RWPE2 (cell line): ENCODE measurements around the gene ADGRG6.
A peak's percentile ranks its signal among the peaks of the same experiment; 100 is the strongest.

ENCODE experiments used
- ATAC-seq: fragments of 200-7000 bp; cut with Tn5 transposase; 3 replicates; pipeline ENCODE4 v1.9.1; 2021; ENCODE audit warnings: low read depth
- DNase-seq: peaks from one replicate; pipeline ENCODE4 v3.0.0-alpha.2; 2020; ENCODE audit warnings: low spot score
- H3K27ac ChIP-seq: fragments of 450-650 bp; 2 replicates; pipeline ENCODE4 v1.5.1; 2017; ENCODE audit warnings: mild to moderate bottlenecking; ENCODE audit not compliant: poor library complexity, severe bottlenecking
- H3K27me3 ChIP-seq: fragments of 250-450 bp; sonication (Bioruptor Pico); 2 replicates; pipeline ENCODE4 v1.5.1; 2021; ENCODE audit warnings: mild to moderate bottlenecking, moderate library complexity; ENCODE audit not compliant: insufficient read depth, poor library complexity, severe bottlenecking
- H3K36me3 ChIP-seq: fragments of 250-450 bp; sonication (Bioruptor Pico); 2 replicates; pipeline ENCODE4 v1.5.1; 2020; ENCODE audit warnings: low read depth, mild to moderate bottlenecking, moderate library complexity
- H3K4me1 ChIP-seq: fragments of 250-450 bp; sonication (Bioruptor Pico); 2 replicates; pipeline ENCODE4 v1.5.1; 2021; ENCODE audit warnings: mild to moderate bottlenecking, moderate library complexity; ENCODE audit not compliant: insufficient read depth, poor library complexity, severe bottlenecking
- H3K4me3 ChIP-seq: fragments of 250-450 bp; sonication (Bioruptor Pico); 2 replicates; pipeline ENCODE4 v1.5.1; 2021; ENCODE audit warnings: mild to moderate bottlenecking, moderate library complexity; ENCODE audit not compliant: severe bottlenecking
- H3K9me3 ChIP-seq: fragments of 250-450 bp; sonication (Bioruptor Pico); 2 replicates; pipeline ENCODE4 v1.5.1; 2021; ENCODE audit warnings: mild to moderate bottlenecking, moderate library complexity; ENCODE audit not compliant: severe bottlenecking
- TF ChIP-seq, protein P1 (sequence below): fragments of 450-650 bp; IDR thresholded peaks from one replicate; pipeline ENCODE4 v1.5.1; 2017; ENCODE audit warnings: mild to moderate bottlenecking, moderate library complexity; ENCODE audit not compliant: poor library complexity, severe bottlenecking

ADGRG6 gene

GRCh38 chr6:142414462-142415250 is 112.8 kb downstream of the ADGRG6 start:
- TF ChIP-seq, protein P1, sequence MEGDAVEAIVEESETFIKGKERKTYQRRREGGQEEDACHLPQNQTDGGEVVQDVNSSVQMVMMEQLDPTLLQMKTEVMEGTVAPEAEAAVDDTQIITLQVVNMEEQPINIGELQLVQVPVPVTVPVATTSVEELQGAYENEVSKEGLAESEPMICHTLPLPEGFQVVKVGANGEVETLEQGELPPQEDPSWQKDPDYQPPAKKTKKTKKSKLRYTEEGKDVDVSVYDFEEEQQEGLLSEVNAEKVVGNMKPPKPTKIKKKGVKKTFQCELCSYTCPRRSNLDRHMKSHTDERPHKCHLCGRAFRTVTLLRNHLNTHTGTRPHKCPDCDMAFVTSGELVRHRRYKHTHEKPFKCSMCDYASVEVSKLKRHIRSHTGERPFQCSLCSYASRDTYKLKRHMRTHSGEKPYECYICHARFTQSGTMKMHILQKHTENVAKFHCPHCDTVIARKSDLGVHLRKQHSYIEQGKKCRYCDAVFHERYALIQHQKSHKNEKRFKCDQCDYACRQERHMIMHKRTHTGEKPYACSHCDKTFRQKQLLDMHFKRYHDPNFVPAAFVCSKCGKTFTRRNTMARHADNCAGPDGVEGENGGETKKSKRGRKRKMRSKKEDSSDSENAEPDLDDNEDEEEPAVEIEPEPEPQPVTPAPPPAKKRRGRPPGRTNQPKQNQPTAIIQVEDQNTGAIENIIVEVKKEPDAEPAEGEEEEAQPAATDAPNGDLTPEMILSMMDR: no peak

DNA sequence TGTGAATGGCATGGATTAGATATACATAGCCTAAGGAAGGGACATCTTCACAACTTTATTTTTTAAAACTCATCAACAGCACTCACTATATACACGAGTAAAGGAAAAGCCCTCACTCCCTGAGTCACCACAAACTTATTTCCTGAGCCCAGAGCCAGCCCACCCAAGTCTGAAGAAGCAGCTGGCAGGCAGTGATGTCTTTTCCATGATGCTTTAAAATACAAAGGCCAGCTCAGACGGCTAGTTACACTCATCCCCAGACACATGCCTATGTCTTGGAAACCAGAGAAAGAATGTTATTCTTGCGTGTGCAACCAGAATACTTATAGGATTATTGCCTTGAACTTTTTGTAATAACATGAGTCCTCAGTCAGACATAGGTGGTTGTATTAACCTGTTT is 114.4 kb downstream of the ADGRG6 start:
- DNase-seq: no peak

More at GRCh38 chr6:142414462-142415250, 112.8 kb downstream of the ADGRG6 start:
- Histone ChIP-seq H3K4me3 (no peak overlapping the region), H3K9me3 (no peaks in the 10 kb centered on the region), H3K27ac (peak overlapping the region; percentile 88), H3K4me1 (peaks cover 20% of the 10 kb centered on the region), H3K27me3 (no peaks in the 10 kb centered on the region), H3K36me3 (peaks cover 81% of the 10 kb centered on the region)
- ATAC-seq (no peak), DNase-seq (no peak)

GRCh38 chr6:142416686-142417085 is 114.9 kb downstream of the ADGRG6 start:
- no peaks in the 10 kb centered on the region for H3K27me3 ChIP-seq
- peaks cover 81% of the 10 kb centered on the region for H3K36me3 ChIP-seq
- TF ChIP-seq, protein P1: no peak
- DNase-seq (no peak), ATAC-seq (no peak)
- H3K4me1 ChIP-seq: peaks cover 20% of the 10 kb centered on the region
- no peaks in the 10 kb centered on the region for H3K9me3 ChIP-seq
- no peak overlapping the region for H3K4me3 ChIP-seq
- peak overlapping the region; percentile 74 for H3K27ac ChIP-seq

More for the DNA sequence above, 114.4 kb downstream of the ADGRG6 start:
- TF ChIP-seq, protein P1: no peak
- Histone ChIP-seq H3K27ac (peak overlapping the region; percentile 74), H3K36me3 (peaks cover 81% of the 10 kb centered on the region), H3K9me3 (no peaks in the 10 kb centered on the region), H3K4me1 (peaks cover 20% of the 10 kb centered on the region), H3K4me3 (no peak overlapping the region), H3K27me3 (no peaks in the 10 kb centered on the region)
- peak; percentile 67 for ATAC-seq

DNA sequence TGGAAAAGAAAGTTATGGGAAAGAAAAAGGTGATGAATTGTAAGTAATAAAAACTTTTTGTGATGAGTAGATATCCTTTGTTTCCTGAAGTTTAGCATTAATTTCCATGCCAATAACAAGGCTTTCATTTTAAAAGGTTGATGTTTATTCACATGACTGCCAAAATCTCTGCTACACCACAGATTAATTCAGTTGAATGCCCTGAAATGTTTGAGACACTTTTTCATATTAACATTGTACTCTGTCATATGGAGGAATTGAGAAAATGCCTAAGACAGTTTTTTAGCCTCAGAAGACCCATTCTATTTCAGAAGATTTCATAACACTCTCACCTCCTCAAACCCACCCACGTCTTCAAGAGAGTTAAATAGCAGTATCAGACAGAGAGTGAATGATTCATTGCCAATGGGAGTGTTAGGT is 115.5 kb downstream of the ADGRG6 start:
- H3K27ac ChIP-seq: peak overlapping the region; percentile 74
- DNase-seq (no peak), ATAC-seq (no peak)
- TF ChIP-seq, protein P1: no peak
- H3K36me3 ChIP-seq: peaks cover 86% of the 10 kb centered on the region
- peaks cover 18% of the 10 kb centered on the region for H3K4me1 ChIP-seq
- no peaks in the 10 kb centered on the region for H3K9me3 ChIP-seq
- H3K27me3 ChIP-seq: no peaks in the 10 kb centered on the region
- H3K4me3 ChIP-seq: no peak overlapping the region

DNA sequence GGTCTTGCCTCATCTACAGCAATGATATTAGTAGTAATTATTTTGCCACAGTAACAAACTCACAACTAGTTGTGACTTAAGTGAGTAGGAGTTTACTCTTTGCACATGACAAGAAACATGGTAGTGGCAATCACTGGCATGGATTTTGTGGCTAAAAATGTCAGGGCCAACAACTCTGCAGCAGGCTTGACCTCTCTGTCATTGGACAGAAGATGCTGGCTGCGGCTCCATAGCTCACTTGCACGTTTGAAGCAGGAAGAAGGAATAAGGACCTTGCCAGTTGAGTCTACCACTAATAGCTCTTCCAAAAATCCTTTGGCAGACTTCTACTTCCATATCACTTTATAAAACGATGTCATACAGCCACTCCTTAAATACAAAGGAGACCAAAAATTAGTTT is 117.3 kb downstream of the ADGRG6 start:
- TF ChIP-seq, protein P1: no peak
- ATAC-seq: no peak
- no peaks in the 10 kb centered on the region for H3K9me3 ChIP-seq
- peaks cover 2% of the 10 kb centered on the region for H3K4me1 ChIP-seq
- H3K27me3 ChIP-seq: no peaks in the 10 kb centered on the region
- H3K4me3 ChIP-seq: no peak overlapping the region
- DNase-seq: no peak
- H3K36me3 ChIP-seq: peaks cover 81% of the 10 kb centered on the region
- H3K27ac ChIP-seq: no peak overlapping the region
